Measurements from ENCODE around the gene ASF1B.

DNA sequence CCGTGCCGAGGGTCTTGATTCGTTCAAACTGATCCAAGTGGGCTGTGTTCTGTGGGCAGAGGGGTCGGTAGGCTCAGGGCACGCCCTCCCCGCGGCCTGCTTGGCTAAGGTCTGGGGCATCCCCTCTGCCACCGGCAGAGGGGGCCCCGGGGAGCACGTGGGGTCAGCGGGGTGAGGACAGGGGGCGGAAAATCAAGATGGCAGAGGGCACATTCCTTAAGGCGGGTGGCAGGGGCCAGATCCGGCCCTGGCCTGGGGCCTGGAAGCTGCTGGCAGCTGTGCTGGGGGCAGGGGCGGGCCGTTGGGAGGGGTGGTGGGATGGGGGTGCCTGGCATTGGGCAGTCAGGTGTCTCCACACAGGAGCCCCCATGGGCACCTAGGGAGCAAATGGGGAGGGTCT, 29.5 kb downstream of the ASF1B start:
- TF ChIP-seq TAF1 (IDR thresholded peaks at IDR 0.05; ENCODE audit: low read depth) = no peak
- TF ChIP-seq RAD21 (IDR thresholded peaks at IDR 0.05; ENCODE audit: low read depth) = no peak
- TF ChIP-seq EP300 (IDR thresholded peaks at IDR 0.05; ENCODE audit: borderline replicate concordance) = no peak
- no peak for TF ChIP-seq EGR1 (IDR thresholded peaks at IDR 0.05)
- TF ChIP-seq, protein P1, sequence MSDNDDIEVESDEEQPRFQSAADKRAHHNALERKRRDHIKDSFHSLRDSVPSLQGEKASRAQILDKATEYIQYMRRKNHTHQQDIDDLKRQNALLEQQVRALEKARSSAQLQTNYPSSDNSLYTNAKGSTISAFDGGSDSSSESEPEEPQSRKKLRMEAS (IDR thresholded peaks at IDR 0.05) = no peak
- no peak for TF ChIP-seq ZBTB7A (IDR thresholded peaks at IDR 0.05; ENCODE audit: low read depth)
- TF ChIP-seq CREB1 (IDR thresholded peaks at IDR 0.05; ENCODE audit: low read depth) = no peak
- no peak for TF ChIP-seq YY1 (IDR thresholded peaks at IDR 0.05; ENCODE audit: low read depth)
- TF ChIP-seq, protein P2, sequence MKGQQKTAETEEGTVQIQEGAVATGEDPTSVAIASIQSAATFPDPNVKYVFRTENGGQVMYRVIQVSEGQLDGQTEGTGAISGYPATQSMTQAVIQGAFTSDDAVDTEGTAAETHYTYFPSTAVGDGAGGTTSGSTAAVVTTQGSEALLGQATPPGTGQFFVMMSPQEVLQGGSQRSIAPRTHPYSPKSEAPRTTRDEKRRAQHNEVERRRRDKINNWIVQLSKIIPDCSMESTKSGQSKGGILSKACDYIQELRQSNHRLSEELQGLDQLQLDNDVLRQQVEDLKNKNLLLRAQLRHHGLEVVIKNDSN (IDR thresholded peaks at IDR 0.05) = no peak
- TF ChIP-seq FOXM1 (IDR thresholded peaks at IDR 0.05; ENCODE audit: borderline replicate concordance, low read depth) = no peak
- no peak for TF ChIP-seq CEBPB (IDR thresholded peaks at IDR 0.05)
